Measurements from ENCODE around the gene MRC2.

GRCh38 chr17:62618647-62619416 is 8.6 kb upstream of the MRC2 start:
- no peak for TF ChIP-seq CTCF (IDR thresholded peaks at IDR 0.05; ENCODE audit: insufficient read depth, low read length, poor library complexity, severe bottlenecking)
- no peak for TF ChIP-seq EZH2phosphoT487 (conservative IDR thresholded peaks at IDR 0.05; ENCODE audit: low read length)
